ENCODE data around the gene STIM1.

DNA sequence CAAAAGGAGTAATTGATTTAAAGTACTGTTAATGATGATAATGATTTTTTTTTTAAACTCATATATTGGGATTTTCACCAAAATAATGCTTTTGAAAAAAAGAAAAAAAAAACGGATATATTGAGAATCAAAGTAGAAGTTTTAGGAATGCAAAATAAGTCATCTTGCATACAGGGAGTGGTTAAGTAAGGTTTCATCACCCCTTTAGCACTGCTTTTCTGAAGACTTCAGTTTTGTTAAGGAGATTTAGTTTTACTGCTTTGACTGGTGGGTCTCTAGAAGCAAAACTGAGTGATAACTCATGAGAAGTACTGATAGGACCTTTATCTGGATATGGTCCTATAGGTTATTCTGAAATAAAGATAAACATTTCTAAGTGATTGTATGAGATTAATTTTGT is 283.0 kb downstream of the STIM1 start:
- no peak for TF ChIP-seq HDAC2 (IDR thresholded peaks at IDR 0.05)
- TF ChIP-seq, protein P1, sequence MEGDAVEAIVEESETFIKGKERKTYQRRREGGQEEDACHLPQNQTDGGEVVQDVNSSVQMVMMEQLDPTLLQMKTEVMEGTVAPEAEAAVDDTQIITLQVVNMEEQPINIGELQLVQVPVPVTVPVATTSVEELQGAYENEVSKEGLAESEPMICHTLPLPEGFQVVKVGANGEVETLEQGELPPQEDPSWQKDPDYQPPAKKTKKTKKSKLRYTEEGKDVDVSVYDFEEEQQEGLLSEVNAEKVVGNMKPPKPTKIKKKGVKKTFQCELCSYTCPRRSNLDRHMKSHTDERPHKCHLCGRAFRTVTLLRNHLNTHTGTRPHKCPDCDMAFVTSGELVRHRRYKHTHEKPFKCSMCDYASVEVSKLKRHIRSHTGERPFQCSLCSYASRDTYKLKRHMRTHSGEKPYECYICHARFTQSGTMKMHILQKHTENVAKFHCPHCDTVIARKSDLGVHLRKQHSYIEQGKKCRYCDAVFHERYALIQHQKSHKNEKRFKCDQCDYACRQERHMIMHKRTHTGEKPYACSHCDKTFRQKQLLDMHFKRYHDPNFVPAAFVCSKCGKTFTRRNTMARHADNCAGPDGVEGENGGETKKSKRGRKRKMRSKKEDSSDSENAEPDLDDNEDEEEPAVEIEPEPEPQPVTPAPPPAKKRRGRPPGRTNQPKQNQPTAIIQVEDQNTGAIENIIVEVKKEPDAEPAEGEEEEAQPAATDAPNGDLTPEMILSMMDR (IDR thresholded peaks at IDR 0.05 in 2 of 3, conservative IDR thresholded peaks at IDR 0.05 in 1 of 3; ENCODE audit: control insufficient read depth in 2 of 3, extremely low read depth in 1 of 3, insufficient read depth in 1 of 3, low read depth in 3 of 3, low read length in 3 of 3) = no peak
- TF ChIP-seq TCF7 (IDR thresholded peaks at IDR 0.05; ENCODE audit: borderline replicate concordance) = no peak
- no peak for TF ChIP-seq EP300 (IDR thresholded peaks at IDR 0.05; ENCODE audit: borderline replicate concordance in 1 of 2, control insufficient read depth in 1 of 2, low read depth in 2 of 2, low read length in 2 of 2)
- TF ChIP-seq EZH2 (IDR thresholded peaks at IDR 0.05; ENCODE audit: borderline replicate concordance, control insufficient read depth, low read depth, low read length) = no peak
- no peak for TF ChIP-seq GABPA (IDR thresholded peaks at IDR 0.05; ENCODE audit: low read depth)
- TF ChIP-seq, protein P2, sequence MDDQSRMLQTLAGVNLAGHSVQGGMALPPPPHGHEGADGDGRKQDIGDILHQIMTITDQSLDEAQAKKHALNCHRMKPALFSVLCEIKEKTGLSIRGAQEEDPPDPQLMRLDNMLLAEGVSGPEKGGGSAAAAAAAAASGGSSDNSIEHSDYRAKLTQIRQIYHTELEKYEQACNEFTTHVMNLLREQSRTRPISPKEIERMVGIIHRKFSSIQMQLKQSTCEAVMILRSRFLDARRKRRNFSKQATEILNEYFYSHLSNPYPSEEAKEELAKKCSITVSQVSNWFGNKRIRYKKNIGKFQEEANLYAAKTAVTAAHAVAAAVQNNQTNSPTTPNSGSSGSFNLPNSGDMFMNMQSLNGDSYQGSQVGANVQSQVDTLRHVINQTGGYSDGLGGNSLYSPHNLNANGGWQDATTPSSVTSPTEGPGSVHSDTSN (IDR thresholded peaks at IDR 0.05; ENCODE audit: insufficient replicate concordance, low read depth, low read length) = no peak
- TF ChIP-seq, protein P3, sequence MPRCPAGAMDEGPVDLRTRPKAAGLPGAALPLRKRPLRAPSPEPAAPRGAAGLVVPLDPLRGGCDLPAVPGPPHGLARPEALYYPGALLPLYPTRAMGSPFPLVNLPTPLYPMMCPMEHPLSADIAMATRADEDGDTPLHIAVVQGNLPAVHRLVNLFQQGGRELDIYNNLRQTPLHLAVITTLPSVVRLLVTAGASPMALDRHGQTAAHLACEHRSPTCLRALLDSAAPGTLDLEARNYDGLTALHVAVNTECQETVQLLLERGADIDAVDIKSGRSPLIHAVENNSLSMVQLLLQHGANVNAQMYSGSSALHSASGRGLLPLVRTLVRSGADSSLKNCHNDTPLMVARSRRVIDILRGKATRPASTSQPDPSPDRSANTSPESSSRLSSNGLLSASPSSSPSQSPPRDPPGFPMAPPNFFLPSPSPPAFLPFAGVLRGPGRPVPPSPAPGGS (IDR thresholded peaks at IDR 0.05; ENCODE audit: borderline replicate concordance, insufficient read depth, low read depth, low read length, poor library complexity, severe bottlenecking) = no peak
- no peak for TF ChIP-seq POLR2A (IDR thresholded peaks at IDR 0.05; ENCODE audit: low read depth, low read length)
- no peak for TF ChIP-seq ZZZ3 (IDR thresholded peaks at IDR 0.05; ENCODE audit: control insufficient read depth, insufficient read length, low read depth)

Measured in GM12878 (cell line).